CD4-positive, alpha-beta T cell treated with Interleukin-4 for 1 hour (primary cell): ENCODE data around the gene IL4I1.

Experiments
- DNase-seq, 2 donors: peaks; one replicate each; pipeline ENCODE4 v3.0.0-alpha.2; 2020 to 2022

The IL4I1 gene

DNA sequence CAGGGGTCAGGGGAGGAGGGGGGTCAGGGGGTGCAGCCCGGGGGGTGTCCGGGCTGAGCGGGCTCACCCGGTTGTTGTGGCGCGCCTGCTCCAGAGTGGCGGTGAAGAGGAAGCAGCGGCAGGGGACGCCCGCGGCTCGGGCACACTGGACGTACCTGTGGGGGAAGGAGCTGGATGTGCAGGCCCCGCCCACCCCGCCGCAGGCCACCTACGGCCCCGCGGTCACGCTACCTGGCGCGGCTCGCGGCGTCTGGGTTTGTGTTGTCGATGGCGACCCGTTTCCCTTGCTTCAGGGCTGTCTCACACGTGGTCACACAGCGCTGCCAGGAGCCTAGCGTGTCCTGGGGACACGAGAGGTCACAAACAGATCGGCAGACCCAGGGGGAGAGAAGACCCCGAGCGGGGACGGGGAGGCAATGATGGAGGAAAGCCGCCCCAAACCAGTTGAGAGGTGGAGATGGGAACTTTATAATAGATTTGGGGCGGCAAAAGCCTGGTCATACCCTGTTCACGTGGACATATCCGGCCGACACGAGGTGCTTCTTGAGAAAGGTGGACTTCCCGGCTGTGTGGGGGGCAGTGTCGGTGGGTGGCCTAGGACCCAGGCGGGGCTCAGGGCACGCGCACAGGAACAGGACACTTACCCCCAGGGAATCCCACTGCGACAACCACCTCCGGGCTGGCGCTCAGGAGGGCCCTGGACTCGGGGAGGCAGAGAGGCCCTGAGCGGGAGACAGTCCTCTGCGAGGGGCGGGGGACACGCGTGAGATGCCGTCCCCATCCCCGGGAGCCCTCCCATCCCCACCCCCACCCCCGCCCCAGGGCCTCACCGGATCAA lies 34.9 kb downstream of the IL4I1 start:
- DNase-seq = no peak

DNA sequence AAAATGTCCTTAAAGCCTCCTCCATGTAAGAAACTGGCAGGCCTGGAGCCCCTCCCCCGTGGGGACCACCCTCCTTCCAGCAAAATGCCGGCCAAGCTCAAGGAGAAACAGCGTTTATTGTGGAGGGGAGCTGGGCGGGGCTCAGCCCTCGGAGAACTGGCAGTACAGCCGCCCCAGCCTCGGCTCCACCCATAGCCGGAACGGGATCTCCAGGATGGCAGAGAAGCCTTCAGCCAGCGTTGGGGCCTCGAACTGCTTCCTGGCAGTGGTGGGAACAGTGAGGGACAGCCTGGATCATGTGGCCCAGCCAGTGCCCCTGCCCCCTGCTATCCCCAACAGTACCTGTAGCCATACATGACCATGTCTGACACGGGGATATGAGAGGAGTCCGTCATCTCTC lies 35.6 kb downstream of the IL4I1 start:
- DNase-seq = no peak

DNA sequence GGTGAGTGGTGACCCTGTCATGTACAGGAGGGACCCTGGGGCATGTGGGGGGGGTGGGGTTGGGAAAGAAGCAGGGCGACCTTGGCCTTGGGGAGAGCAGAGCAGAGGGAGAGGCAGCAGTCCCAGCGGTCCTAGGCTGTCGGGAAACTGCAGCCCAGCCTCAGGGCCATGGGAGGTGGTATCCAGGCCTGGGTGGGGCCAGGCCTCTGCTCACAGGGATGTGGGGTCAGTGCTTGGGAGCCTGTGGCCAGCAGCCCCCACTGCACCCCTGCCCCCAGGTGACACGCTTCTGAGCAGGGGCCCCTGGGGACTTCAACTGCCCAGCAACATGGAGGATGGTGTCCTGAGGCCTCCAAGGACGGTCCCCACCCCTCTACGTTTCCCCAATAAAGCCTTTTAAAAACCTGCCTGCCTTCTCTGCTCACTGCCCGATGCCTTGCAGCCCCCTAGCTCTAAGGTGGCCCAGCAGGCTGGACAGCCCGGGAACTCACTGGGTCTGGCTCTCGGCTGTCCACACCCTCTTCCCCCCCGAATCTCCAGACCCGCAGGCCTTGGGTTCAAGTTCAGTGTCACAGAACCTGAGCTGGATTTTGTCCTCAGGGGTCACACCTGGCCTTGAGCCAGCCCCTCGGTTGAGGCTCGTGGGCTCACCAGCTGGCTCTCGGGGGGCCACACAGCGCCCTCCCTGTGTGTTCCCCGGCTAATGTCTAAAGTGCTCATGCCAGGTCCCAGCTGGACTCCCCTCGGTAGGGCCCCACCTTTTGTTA lies 36.2 kb downstream of the IL4I1 start:
- no peak for DNase-seq

DNA sequence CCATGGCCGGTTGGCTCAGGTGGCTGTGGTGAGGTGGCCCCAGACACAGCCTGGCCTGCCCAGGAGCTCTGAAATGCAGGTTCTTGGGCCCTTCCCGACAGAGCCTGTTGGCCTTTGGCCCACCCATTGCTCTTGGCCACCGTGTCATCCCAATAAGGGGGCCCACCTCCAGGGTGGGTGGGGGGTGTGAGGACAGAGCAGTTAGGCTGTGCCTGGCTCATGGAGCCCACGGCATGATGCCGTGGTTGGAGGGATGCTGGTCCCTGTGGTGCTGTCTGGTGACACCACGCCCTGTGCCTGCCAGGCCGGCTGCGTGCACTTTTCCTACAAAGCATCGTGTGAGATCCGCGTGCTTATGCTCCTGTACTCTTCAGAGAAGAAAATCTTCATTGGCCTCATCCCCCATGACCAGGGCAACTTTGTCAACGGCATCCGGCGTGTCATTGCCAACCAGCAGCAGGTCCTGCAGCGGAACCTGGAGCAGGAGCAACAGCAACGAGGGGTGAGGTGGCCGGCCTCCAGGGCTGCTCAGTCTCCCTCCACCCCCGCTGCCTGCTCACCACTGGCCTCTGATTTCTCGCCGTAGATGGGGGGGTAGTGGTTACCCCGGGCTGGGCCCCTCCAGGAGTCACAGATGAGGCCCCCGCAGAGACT lies 36.9 kb downstream of the IL4I1 start:
- no peak for DNase-seq

DNA sequence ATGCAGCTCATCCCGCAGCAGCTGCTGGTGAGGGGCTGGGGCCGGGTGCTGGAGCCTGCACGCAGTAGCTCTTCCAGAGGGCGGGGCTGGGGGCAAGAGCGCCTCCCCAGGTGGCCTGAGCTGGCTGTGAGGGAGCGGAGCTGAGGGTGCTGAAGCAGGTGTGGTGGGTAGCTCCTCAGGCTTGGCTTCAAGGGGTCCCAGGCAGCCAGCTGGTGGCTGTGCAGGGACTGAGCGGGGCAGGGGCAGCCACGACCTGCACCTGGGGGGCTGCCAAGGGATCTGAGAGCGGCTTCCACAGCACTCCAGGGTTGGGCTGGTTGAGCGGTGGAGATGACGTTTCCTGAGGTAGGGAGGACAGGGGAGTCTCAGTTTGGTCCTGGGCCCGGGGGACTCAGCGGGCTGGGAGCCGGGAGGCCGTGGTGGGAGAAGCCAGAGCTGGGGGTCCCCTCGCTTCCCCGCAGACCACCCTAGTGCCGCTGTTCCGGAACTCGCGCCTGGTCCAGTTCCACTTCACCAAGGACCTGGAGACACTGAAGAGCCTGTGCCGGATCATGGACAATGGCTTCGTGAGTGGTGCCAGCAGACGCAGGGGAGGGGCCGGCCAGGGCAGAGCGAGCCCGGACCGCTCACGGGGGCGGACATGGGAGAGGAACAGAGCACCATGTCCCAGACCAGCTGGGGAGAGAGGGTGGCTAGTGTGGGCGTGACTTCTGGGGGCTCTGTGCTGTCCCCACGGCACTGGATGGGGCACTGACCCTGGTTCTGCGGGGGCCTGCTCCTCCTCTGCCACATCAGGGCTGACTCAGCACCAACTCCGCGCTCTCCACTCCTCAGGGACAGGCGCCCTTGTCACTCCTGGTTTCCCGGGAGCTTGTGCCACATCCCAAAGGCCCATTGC lies 38.4 kb downstream of the IL4I1 start:
- no peak for DNase-seq

DNA sequence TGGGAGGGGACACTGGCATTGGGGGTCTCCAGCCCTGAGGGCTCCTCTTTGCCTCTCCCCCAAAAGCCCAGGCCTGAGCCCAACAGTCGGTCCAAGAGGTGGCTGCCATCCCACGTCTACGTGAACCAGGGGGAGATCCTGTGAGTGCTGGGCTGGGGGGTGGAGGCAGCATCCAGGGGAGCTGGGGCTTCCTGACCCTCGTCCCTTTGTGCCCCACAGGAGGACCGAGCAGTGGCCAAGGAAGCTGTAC lies 38.9 kb downstream of the IL4I1 start:
- no peak for DNase-seq

DNA sequence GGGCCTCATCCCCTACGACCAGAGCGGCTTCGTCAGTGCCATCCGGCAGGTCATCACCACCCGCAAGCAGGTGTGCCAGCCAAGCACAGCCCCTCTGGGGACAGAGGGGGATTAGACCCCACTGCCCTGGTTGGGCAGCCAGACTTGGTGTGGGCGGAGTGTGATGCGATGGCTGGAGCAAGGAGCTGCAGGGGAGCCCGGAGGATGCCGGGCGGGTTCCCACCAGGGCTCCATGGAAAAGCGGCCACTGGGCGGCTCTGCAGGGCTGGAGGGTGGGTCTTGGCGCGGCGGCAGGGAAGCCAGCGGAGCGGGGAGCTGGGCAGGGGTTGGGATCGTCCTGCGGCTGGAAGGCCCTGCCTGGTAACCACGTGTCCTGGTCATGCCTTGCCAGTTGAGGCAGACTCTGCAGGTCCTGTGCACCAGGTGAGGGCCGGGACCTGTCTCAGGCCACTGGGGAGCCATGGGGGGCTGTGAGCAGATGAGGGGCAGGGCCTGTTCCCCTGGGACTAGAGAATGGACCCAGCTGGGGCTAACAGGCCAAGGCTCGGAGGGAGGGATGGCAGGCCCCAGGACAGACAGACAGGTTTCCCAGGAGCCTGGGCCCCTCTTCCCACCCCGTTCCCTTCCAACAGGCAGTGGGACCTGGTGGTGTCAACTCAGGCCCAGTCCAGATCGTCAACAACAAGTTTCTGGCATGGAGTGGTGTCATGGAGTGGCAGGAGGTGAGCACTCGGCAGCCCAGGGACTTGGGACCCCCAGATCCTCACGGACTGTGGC lies 39.4 kb downstream of the IL4I1 start:
- DNase-seq = no peak

DNA sequence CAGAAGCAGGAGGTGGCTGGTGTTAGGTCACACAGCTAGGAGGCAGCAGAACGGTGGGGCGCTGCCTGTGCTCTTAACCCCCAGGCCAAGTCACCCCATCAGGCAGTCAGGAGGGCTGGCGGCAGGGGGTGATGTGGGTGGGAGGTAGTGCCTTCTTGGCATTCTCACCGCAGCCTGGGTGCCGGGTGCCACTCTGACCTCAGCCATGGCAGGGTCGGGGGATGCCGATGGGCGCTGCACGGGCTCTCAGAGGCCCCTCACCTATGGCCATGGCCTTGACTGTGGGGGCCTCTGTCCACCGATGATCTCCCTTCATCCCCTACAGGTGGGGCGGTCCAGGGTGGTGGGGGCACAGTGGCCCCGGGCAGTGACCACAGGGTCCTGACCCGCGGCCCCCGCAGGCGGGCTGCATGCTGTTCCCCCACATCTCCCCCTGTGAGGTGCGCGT lies 40.1 kb downstream of the IL4I1 start:
- no peak for DNase-seq

DNA sequence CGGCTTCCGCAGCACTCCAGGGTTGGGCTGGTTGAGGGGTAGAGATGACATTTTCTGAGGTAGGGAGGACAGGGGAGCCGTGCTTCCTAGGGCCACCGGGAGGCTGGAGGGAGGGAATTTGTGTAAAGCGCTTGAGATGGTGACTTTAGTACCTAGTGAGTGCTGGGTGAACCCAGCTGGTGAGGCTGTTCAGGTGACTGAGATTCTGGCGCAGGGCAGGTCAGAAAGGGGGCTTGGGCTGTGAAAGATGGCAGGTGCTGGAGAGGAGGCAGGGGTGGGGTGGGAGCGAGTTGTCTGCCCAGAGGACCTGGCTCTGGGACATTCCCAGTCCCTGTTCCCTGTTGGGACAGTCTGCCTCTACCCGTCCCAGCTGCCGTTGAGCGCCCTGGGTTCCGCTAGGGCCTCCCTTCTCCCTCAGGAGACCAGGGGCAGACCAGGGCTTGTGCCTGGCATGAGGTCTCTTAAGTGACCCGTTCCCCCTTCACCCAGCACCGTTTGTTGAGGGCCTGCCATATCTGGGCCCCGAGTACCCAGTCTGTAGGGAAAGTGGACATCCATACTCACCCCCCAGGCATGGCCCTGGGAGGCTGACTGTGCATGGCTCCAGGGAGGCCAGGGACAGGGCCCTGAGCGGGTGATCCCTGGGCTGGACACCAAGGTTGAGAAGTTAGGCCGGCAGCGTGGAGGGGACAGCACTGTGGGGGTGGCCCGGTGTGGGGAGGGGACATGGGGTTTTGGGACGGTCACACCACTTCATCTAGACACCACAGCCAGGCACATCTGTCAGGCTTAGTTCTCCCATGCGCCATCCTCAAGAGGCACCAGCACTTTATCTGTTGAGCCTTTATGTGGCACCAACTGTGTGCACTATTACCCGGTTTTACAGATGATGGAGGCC lies 40.8 kb downstream of the IL4I1 start:
- no peak for DNase-seq

DNA sequence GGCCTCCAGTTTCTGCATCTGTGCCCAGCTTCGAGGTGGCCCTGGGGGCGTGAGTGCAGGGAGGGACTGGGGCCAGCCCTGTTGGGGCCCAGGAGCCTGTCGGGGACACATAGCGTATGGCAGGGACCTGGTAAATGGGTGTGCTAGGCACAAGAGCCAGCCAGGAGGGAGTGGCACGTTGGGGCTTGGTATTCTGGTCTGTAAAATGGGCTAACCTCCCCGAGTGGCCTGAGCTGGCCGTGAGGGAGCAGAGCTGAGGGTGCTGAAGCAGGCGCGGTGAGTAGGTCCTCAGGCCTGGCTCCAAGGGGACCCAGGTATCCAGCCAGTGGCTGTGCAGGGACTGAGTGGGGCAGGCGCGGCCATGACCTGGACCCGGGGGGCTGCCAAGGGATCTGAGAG lies 41.4 kb downstream of the IL4I1 start:
- DNase-seq = no peak

DNA sequence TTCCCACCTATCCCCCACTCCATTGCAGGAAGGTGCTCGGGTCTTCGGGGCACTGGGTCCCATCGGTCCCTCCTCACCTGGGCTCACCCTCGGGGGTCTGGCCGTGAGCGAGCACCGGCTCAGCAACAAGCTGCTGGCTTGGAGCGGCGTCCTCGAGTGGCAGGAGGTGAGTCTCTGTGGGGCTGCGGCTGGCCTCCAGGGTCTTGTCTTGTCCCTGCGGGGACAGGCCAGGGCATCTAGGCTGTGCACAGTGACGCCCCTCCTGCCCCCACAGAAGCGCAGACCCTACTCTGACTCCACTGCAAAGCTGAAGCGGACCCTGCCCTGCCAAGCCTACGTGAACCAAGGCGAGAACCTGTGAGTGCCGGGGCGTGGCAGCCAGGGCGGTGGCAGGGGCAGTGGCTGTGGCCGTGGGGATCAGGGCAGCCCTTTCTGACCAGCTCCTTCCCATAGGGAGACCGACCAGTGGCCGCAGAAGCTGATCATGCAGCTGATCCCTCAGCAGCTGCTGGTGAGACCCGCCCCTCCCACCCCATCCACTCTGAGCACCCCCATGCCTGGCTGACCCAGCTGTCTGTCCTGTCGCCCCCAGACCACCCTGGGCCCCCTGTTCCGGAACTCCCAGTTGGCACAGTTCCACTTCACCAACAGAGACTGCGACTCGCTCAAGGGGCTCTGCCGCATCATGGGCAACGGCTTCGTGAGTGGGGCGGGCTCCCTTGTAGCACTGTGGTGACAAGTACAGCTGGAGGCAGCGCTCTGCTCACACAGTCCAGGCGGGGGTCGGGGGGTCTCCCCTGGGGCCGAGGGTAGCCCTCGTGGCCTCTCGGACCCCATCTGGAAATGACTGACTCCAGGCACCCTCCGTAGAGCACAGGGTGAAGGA lies 42.1 kb downstream of the IL4I1 start:
- DNase-seq = no peak

DNA sequence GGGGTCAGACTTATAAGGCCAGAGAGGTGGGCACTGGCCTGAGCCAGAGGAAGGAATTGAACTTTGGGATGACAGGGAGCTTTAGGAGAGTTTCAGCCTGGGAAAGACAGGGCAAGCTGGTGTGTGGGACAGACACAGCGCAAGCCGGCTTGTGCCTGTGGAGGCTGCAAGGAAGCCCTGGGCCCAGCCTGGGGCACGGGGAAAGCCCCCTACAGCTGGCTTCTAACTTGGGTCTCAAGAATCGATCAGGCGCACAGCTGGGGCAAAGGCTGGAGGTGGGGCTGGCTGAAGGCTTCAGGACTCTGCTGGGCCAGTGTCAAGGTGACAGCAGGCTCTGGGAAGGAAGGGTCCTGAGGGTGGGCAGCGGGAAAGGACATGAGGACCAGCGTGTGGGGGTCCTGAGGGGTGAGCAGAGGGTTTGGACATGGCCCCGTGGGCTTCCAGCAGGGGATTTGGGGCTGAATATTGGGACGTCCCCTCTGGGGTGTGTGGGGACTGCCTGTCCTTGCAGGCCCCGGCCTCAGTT lies 42.8 kb downstream of the IL4I1 start:
- DNase-seq = no peak

DNA sequence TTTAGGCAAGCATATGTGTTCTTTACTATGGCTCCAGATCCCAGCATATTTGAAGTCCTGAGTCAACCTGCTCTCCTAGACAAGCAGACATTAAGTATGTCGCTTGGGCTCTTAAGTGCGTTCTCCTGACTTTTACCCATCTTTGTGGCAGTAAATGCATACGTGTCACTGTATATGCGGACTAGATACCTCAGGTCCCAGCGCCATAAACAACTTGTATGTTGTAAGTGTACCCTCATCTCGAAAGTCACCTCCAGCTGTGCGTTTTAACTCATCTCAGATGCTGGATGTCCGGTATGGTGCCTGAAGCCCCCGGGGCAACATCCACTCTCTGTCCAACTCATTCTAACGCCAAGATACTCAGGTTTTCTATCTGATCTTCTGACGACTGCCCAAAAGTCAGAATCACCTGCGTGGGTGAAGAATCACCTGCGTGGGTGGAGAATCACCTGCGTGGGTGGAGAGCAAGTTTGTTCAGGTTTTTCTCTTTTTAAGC lies 44.0 kb downstream of the IL4I1 start:
- DNase-seq = no peak

DNA sequence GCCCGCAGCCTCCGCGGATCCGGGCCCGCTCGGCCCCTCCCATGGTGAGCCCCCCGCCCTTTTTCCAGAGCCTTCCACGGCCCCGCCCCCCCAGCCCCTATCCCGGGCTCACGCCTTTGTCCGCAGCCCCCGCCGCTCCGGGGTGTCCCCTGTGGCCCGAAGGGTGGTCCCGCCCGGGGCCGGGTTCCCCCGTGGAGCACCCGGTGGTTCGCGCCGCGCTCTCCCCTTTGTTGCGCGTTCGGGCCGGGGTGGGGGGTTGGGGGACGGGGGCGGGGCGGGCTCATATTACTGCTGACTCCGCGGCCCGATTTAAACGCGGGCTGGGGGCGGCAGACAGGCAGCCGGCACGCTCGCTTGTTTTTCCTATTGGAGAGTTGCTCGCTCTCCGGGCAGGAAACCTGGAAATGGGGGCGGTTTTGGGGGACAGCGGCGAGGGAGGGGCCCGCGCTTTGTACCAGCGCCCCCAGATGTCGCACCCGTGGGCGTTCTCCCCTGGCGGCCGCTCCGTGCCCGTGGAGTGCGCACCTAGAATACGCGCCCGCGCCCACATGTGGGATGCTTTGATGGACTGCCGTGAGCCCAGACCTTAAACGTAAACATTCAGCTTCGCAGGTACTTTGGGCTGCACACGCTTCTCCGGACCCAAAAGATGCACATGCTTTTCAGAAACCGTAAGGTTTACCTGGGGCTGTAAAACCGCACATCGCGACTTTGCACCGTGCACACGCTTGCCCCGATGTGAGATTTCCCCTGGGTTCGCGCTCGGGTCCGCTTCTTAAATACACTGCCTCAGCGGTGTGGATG lies 45.0 kb downstream of the IL4I1 start:
- DNase-seq = peak in 1 of 2 donors; percentile 42

DNA sequence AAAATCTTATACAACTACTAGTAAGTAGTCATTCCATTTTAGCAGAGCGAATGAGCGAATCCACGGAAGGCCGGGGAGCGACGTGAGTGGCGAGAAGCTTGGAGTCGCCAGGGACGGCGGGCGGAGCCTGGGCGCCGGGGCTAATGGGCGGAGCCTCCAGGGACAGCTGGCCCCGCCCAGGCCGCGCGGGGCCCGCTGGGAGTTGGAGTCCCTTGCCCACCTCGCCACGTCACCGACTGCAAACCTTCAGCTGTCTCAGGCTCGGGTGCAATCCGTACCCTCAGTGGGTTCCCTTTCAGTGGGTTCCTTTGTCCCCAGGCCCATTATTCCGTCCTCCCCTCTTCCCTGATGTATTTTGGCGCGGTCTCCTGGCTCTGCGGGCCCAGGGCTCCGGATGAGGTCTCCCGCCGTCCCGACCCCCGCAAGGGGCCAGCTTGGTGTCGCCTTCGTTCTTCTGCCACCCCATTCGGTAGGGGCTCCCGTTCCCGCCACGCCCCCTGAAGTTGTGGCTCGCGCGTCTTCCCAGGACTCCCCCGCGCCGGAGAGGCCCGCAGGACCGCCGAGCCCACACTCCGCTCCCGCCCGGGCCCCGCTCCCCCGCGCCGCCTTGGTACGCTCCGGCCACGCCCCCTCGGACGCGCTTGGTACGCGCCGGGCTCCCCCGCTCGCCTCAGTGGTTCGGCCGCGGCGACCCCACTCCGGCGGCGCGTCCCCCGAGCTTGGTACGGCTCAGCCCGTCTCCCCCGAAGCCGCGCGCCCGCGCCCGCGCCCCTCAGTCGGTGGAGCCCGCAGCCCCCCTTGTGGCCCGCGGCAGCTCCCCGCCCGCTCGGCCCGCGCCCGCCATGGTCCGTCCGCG lies 46.0 kb downstream of the IL4I1 start, which contains the start of gene PTOV1:
Gene PTOV1, plus strand, starts transcription at position 673 of the 856 bp plus-strand sequence.
- DNase-seq = peak; percentile 90

DNA sequence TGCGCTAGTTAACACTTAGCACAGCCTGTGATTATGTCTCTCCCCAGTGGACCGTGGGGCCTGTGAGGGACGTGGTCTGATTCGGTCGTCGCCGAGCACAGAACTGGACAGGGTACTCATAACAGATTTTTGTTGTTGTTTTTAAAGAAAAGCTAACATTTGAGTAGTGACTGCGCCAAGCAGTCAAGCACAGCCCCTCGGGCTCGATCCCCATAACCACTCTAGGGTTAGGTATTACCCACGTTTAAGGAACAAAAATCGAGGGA lies 46.5 kb downstream of the IL4I1 start:
- DNase-seq = no peak

DNA sequence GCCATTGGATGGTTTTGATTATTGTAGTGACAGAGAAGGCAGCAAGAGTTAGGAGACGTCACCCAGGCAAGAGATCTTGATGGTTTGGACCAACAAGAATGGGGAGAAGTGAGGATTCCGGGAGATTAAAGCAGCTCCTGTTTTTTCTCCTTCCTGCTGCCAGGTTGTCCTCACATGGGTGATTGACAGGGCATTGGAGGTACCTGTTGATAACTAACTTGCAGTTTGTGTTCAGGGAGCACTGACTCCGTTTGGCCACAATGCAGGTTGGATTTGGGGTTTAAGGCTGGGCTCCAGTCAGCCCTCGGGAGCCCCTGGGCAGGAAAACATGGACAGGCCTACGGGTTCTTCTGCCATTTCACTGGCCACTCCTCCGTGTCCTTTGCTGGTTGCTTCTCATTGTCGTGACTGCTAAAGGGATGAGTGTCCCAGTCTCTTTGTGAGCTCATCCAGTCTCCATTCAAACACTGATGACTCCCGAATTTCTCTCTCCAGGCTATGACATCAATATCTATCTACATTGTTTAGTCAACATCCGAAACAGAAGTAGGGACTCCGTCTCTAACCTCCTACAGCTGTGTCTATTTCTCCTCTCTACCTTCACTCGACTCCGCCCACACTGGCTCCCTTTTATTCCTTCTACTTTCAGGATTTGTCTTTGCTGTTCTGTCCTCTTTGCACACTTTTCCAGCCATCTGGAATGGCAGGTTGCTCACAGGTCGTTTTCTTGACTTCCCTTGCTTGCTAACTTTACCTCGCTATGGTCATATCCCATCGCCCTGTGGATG lies 47.1 kb downstream of the IL4I1 start:
- no peak for DNase-seq
